Suprapubic skin (tissue), 4 donors: Measurements from ENCODE around the gene LITAF.

Experiments
- CTCF ChIP-seq, 2 donors: fragments of 200-600 bp in 1 of 2; fragments of 450-650 bp in 1 of 2; sonication (generic) in 1 of 2; IDR thresholded peaks; one replicate each; pipeline ENCODE4 v1.5.1; 2016 to 2019; ENCODE audit warnings: antibody characterized with exemption in 2 of 2, mild to moderate bottlenecking in 1 of 2, moderate library complexity in 1 of 2
- EP300 ChIP-seq: sonication (generic); formaldehyde crosslinking; IDR thresholded peaks from one replicate; pipeline ENCODE4 v1.6.1; 2017; ENCODE audit warnings: antibody characterized with exemption
- POLR2AphosphoS5 ChIP-seq, 3 donors: sonication (generic); formaldehyde crosslinking; IDR thresholded peaks; one replicate each; pipeline ENCODE4 v1.6.1; 2017; ENCODE audit warnings: antibody characterized with exemption in 3 of 3

- TF ChIP-seq EP300 (no peak), POLR2AphosphoS5 (IDR thresholded peaks at IDR 0.05) (no peak), CTCF (IDR thresholded peaks at IDR 0.05) (no peak)
These were observed 15.9 kb downstream of the LITAF start for GRCh38 chr16:11570806-11571205.
